ENCODE measurements around the gene TTPAL.

Gene TTPAL

DNA sequence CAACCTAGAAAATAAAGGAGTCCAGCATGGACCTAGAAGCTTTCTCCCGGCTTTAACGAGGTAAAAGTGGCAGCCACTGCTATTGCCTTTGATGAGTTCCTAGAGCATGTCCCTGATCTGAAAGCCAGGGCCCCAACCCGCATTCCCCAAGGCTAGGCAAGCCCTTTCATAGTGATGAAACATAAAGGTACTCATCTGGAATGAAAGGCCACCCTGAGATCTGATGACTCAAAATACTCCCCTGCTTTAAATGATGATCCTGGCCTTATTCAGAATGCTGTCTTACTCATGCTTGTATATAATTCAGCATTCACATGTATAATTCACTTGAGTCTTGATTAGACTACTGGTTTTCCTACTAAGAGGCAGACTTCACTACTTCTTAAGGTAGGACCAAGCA lies 21.3 kb downstream of the TTPAL start:
- TF ChIP-seq, protein P1, sequence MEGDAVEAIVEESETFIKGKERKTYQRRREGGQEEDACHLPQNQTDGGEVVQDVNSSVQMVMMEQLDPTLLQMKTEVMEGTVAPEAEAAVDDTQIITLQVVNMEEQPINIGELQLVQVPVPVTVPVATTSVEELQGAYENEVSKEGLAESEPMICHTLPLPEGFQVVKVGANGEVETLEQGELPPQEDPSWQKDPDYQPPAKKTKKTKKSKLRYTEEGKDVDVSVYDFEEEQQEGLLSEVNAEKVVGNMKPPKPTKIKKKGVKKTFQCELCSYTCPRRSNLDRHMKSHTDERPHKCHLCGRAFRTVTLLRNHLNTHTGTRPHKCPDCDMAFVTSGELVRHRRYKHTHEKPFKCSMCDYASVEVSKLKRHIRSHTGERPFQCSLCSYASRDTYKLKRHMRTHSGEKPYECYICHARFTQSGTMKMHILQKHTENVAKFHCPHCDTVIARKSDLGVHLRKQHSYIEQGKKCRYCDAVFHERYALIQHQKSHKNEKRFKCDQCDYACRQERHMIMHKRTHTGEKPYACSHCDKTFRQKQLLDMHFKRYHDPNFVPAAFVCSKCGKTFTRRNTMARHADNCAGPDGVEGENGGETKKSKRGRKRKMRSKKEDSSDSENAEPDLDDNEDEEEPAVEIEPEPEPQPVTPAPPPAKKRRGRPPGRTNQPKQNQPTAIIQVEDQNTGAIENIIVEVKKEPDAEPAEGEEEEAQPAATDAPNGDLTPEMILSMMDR (IDR thresholded peaks at IDR 0.05; ENCODE audit: low read depth, low read length) = no peak
- Histone ChIP-seq H3K27me3 (ENCODE audit: insufficient read depth, low read depth, severe bottlenecking) (no peaks in the 10 kb centered on the region), H3K9me3 (ENCODE audit: severe bottlenecking) (no peaks in the 10 kb centered on the region), H3K27ac (no peak overlapping the region), H3K36me3 (peaks cover 47% of the 10 kb centered on the region), H3K4me3 (ENCODE audit: low read depth, low read length) (no peak overlapping the region)
- DNase-seq = no peak

DNA sequence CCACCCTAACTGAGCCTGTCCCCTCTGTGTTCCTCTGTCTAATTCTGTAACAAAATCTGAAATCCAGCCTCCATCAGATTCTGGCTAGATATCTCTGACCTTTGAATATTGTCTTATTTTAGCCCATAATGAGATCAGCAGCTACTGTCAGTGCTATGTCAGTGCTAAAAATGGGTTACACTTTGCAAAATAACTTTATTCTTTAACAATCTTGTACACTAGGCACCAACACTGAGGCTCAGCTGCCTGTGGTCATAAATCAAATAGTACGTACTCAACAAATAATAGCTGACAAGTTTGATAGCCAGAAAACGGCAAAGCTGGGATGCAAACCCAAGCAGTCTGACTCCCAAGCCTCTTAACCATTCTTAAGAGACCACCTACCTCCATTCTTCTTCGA lies 22.1 kb downstream of the TTPAL start:
- Histone ChIP-seq H3K36me3 (peaks cover 49% of the 10 kb centered on the region), H3K9me3 (ENCODE audit: severe bottlenecking) (no peaks in the 10 kb centered on the region), H3K27me3 (ENCODE audit: insufficient read depth, low read depth, severe bottlenecking) (no peaks in the 10 kb centered on the region), H3K4me3 (ENCODE audit: low read depth, low read length) (no peak overlapping the region), H3K27ac (no peak overlapping the region)
- TF ChIP-seq, protein P1 (IDR thresholded peaks at IDR 0.05; ENCODE audit: low read depth, low read length) = no peak
- no peak for DNase-seq

DNA sequence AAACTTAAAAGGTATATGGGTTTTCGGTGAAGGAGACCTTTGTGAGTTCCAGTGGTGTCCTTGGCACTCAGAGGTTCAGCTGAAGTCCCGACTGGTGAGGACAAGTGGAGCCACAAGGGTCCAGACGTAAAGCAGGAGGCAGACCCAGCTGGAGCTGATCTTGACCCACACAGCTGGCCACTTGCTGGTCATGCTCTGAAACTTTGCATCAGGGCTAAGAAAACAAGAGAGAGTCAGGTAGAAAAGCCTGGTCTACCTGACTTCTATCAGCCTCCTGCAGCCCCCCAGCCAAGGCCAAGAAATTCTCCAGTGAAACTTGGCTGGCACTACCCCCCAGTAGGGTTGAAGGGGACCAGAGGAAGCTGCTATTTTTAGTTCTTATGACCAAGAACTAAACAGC lies 24.5 kb downstream of the TTPAL start:
- H3K4me3 ChIP-seq (ENCODE audit: low read depth, low read length) = no peak overlapping the region
- no peaks in the 10 kb centered on the region for H3K9me3 ChIP-seq (ENCODE audit: severe bottlenecking)
- DNase-seq = no peak
- TF ChIP-seq, protein P1 (IDR thresholded peaks at IDR 0.05; ENCODE audit: low read depth, low read length) = no peak
- no peaks in the 10 kb centered on the region for H3K27me3 ChIP-seq (ENCODE audit: insufficient read depth, low read depth, severe bottlenecking)
- H3K27ac ChIP-seq = no peak overlapping the region
- peaks cover 57% of the 10 kb centered on the region for H3K36me3 ChIP-seq

DNA sequence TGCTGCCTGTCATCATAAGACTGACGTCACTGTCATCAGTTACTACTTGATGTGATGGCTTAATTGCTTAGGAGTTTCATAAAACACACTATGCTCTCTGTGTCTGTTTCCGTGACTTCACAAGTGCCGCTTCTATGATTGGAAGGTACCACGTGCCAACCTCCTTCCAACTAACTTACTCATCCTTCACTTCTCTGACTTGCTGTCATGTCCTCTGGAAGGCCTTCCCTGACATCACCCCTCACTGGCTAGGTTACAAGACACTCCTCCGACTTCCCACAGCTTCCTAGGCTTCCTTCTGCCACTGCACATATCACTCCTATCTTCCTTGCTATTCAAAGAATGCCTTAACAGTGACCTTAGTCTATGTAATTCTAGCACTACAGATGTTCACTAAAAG lies 25.8 kb downstream of the TTPAL start:
- TF ChIP-seq, protein P1 (IDR thresholded peaks at IDR 0.05; ENCODE audit: low read depth, low read length) = no peak
- H3K36me3 ChIP-seq = peaks cover 51% of the 10 kb centered on the region
- no peaks in the 10 kb centered on the region for H3K9me3 ChIP-seq (ENCODE audit: severe bottlenecking)
- H3K4me3 ChIP-seq (ENCODE audit: low read depth, low read length) = no peak overlapping the region
- no peaks in the 10 kb centered on the region for H3K27me3 ChIP-seq (ENCODE audit: insufficient read depth, low read depth, severe bottlenecking)
- no peak for DNase-seq
- H3K27ac ChIP-seq = no peak overlapping the region

DNA sequence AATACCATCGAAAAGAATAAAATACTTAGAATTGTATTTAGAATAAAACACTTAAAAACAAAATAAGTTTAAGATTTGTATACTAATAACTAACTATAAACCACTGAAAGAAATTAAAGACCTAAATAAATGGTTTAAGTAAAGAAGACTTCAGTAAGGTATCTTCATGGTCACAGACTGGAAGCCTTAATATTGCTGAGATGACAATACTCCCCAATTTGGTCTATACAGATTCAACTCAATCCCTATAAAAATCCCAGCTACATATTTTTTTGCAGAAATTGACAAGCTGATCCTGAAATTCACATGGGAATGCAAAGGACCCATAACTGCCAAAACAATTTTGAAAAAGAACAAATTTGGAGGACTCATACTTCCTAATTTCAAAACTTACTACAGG lies 27.3 kb downstream of the TTPAL start:
- no peak overlapping the region for H3K27ac ChIP-seq
- TF ChIP-seq, protein P1 (IDR thresholded peaks at IDR 0.05; ENCODE audit: low read depth, low read length) = no peak
- H3K9me3 ChIP-seq (ENCODE audit: severe bottlenecking) = no peaks in the 10 kb centered on the region
- H3K36me3 ChIP-seq = peaks cover 56% of the 10 kb centered on the region
- H3K27me3 ChIP-seq (ENCODE audit: insufficient read depth, low read depth, severe bottlenecking) = no peaks in the 10 kb centered on the region
- DNase-seq = no peak
- no peak overlapping the region for H3K4me3 ChIP-seq (ENCODE audit: low read depth, low read length)

Data from WERI-Rb-1 (cell line).